GM20000 (cell line): ENCODE measurements around the gene GLI3.

Experiments
- DNase-seq: peaks from one replicate; pipeline ENCODE4 v3.0.0; 2012; ENCODE audit warnings: low spot score
- TF ChIP-seq, protein P1 (sequence below): IDR thresholded peaks from 2 replicates; pipeline ENCODE4 v1.5.1; 2012; ENCODE audit warnings: mild to moderate bottlenecking, control low read depth; ENCODE audit errors: extremely low read depth, missing control alignments

GLI3 gene

DNA sequence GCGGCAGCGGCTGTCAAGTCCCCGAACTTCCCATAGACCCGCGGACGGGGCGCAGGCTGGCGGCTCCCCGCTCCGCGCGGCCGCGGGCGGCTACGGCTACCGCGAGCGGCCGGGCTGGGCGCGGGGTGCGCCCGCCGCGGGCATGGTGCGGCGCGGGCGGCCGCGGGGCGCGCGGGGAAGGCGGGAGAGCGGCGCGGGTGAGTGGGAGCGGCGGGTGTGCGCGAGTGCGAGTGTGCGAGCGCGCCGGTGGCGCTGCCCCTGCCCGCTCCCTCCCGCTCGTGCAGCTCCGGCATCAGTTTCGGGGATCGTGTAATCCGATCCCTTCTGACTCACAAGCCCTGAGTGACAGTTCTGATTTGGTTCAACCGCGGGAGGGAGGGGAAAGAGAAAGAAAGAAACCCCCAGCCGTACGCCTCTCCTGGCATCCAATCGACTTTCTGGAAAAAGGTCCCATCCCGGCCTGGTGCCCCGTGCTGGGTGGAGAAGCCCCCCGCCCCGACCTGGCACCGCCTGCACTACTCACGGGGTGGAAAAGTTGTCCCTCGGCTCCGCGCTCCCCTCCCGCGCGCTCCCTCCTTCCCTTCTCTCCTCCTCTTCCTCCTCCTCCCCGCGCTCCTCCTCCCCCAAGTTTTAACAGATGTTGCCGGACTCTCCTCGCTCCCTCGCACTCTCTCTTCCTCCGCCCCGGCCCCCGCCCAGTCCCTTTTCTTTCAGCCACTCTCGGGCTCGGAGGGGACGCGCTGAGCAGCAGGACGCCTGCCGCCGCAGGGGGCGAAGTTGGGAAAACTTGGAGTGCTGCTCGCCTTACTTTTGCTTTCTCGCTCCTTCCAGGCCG, at the start of gene GLI3:
TSS of gene GLI3 (minus strand) at position 234 of the 835 bp plus-strand sequence. CDS start 13,956 bp downstream, outside the sequence.
- TF ChIP-seq, protein P1, sequence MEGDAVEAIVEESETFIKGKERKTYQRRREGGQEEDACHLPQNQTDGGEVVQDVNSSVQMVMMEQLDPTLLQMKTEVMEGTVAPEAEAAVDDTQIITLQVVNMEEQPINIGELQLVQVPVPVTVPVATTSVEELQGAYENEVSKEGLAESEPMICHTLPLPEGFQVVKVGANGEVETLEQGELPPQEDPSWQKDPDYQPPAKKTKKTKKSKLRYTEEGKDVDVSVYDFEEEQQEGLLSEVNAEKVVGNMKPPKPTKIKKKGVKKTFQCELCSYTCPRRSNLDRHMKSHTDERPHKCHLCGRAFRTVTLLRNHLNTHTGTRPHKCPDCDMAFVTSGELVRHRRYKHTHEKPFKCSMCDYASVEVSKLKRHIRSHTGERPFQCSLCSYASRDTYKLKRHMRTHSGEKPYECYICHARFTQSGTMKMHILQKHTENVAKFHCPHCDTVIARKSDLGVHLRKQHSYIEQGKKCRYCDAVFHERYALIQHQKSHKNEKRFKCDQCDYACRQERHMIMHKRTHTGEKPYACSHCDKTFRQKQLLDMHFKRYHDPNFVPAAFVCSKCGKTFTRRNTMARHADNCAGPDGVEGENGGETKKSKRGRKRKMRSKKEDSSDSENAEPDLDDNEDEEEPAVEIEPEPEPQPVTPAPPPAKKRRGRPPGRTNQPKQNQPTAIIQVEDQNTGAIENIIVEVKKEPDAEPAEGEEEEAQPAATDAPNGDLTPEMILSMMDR, result no peak
- peak; percentile 84 for DNase-seq

DNA sequence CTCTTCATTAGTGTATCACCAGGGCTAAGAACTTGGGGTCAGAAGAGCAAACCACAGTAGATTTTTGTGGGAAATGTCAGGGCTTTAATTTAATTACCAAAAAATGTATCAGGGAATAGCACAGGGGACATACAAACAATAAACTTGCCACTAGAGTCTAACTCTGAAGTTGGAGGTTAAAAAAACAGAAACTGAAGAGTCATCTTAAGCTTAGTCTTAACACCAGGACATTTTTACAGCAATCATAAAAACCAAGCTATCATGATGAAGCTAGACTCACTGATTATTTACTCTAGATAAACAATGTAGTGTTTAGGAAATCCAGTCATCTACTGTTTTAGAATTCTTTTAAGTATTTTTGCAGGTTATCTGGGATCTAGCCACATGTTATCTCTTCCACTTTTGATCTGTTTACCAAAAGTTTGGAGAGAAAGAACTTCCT, 48.4 kb upstream of the GLI3 start:
- no peak for DNase-seq
- TF ChIP-seq, protein P1, result no peak

DNA sequence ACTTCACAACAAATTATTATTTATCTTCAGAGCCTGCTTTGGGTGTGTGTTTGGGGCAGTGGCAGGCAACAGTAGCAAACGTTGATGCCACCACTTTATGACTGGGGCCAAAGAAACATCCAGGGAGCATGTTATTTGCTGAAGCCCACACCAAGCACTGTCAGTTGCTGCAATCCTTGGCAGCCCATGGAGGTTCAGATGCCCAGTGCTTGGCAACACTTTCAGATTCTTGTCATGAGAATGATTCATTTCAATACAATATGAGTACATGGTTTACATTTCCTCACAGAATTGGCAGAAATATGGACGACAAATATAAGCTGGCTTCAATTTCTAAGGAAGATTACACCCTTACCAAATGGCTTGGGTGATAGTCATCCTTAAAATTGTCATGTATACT, 46.5 kb upstream of the GLI3 start:
- DNase-seq, result no peak
- TF ChIP-seq, protein P1, result no peak

DNA sequence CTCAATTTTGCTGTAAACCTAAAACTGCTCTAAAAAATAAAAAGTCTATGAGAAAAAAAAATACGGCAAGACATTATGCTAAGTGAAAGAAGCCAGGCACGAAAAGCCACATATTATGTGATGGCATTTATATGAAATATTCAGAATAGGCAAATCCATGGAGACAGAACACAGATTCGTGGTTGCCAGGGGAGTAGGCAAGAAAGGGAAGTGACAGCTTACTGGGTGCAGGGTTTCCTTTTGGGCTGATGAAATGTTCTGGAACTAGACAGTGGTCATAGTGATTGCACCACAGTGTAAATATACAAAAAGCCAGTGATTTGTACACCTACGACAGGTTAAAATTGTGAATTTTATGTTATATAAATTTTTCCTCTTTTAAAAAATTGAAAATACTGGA, 41.3 kb upstream of the GLI3 start:
- TF ChIP-seq, protein P1, result no peak
- no peak for DNase-seq

DNA sequence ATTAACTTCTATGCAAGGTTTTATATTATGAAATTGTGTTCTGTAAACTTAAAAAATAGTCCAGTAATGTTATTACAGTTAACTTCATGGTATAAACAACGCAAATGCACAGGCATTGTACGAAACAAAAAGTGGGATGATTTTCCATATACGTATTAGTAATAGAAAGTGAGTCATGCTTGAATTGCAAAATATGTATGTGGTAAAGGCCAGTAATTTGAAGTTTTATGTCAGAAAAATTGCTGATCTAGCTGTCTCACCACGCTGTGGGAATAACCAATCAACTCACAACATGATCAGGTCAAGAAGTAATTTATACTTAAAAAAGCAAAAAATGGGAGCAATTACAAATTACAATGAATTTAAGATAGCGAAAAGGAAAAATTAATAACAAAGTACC, 37.0 kb upstream of the GLI3 start:
- TF ChIP-seq, protein P1, result no peak
- DNase-seq, result no peak

DNA sequence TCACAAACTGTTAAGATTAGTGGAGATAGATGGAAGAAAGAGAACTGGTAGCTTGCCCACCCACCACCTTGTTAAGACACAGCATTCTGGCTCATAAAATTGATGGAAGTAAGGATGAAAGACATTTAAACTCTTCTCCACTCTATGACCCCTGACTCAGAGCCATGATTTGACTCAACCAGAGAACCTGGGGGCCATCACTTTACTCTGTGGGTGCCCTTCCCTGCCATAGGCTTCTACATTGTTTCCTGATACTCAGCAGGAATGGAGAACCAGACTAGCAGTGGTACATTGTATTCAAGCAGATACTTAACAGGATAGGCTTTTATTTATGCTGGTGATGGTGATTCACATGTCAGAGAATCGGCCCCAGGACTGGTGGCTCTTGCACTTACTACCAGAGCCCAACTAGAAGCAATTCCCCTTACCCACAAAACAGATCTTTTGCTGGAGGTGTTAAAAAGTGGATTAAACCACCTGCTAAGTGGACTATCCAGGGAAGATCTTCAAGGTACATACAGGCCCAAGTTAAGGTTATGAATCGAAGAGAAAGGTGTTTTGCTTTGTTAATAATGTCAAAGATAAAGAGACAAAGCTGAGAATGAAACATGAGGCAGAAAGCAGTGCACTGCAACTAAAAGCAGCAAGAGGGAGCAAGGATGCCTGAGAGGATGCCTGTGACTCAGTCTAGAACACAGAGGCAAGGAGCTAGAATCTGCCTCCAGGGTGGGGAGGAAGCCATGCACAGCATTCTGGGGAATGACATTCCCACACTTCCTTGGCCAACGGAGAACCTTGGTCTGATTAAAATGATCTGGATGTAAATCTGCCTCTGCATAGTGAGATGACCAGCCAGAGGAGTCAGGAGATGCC, 36.0 kb upstream of the GLI3 start:
- TF ChIP-seq, protein P1, result no peak
- no peak for DNase-seq

DNA sequence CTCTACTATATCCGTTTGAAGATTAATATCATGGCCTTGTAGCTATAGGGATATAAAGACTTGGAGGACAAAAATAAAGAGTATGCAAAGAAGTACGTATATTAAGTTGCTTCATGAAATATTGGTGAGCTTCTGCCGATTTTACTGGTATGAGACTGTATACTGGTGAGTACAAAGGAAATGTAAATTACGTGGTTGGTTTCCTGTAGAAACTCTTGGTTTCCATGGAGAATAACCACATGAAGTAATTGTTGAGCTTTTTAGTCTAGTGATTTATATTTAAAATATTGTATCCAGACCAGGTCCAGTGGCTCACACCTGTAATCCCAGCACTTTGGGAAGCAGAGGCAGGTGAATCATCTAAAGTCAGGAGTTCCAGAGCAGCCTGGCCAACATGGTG, 32.2 kb upstream of the GLI3 start:
- no peak for DNase-seq
- TF ChIP-seq, protein P1, result no peak
